KMS-11 (cell line): ENCODE data around the gene ZNF521.

Experiments
- H2AFZ ChIP-seq: fragments of 200-600 bp; sonication (generic); 2 replicates; pipeline ENCODE4 v1.6.1; 2016; ENCODE audit warnings: antibody characterized with exemption, mixed run types, low read depth
- H3K27ac ChIP-seq: fragments of 200-600 bp; sonication (generic); 2 replicates; pipeline ENCODE4 v1.6.1; 2016; ENCODE audit warnings: mild to moderate bottlenecking, mixed run types
- H3K27me3 ChIP-seq: fragments of 200-600 bp; sonication (generic); 2 replicates; pipeline ENCODE4 v1.6.1; 2017; ENCODE audit warnings: mild to moderate bottlenecking, low read depth, mixed run types, moderate library complexity; ENCODE audit not compliant: insufficient read depth
- H3K36me3 ChIP-seq: fragments of 200-600 bp; sonication (generic); 2 replicates; pipeline ENCODE4 v1.6.1; 2017; ENCODE audit warnings: mild to moderate bottlenecking, mixed run types; ENCODE audit not compliant: insufficient read depth
- H3K4me1 ChIP-seq: fragments of 200-600 bp; sonication (generic); 2 replicates; pipeline ENCODE4 v1.6.1; 2016; ENCODE audit warnings: mild to moderate bottlenecking, low read depth, mixed run types; ENCODE audit not compliant: poor library complexity, severe bottlenecking
- H3K4me2 ChIP-seq: fragments of 200-600 bp; sonication (generic); 2 replicates; pipeline ENCODE4 v1.7.0; 2016; ENCODE audit warnings: mild to moderate bottlenecking, mixed run types
- H3K4me3 ChIP-seq: fragments of 200-600 bp; sonication (generic); IDR thresholded peaks from 2 replicates; pipeline ENCODE4 v1.6.1; 2017; ENCODE audit warnings: low read depth, low read length, mixed read lengths; ENCODE audit not compliant: insufficient read depth
- H3K79me2 ChIP-seq: fragments of 200-600 bp; sonication (generic); 2 replicates; pipeline ENCODE4 v1.6.1; 2016; ENCODE audit warnings: low read depth, mixed run types; ENCODE audit not compliant: insufficient read depth
- H3K9ac ChIP-seq: fragments of 200-600 bp; sonication (generic); 2 replicates; pipeline ENCODE4 v1.6.1; 2016; ENCODE audit warnings: mild to moderate bottlenecking, mixed run types
- H4K20me1 ChIP-seq: fragments of 200-600 bp; sonication (generic); 2 replicates; pipeline ENCODE4 v1.6.1; 2016; ENCODE audit warnings: mild to moderate bottlenecking, mixed run types; ENCODE audit not compliant: insufficient read depth
- CTCF ChIP-seq: fragments of 200-600 bp; sonication (generic); conservative IDR thresholded peaks from 2 replicates; pipeline ENCODE4 v1.6.1; 2017; ENCODE audit warnings: low read depth, mild to moderate bottlenecking, antibody characterized with exemption, low read length, moderate library complexity, mixed read lengths

The ZNF521 gene

GRCh38 chr18:25102662-25103061 lies 249.3 kb downstream of the ZNF521 start:
- no peaks in the 10 kb centered on the region for H3K27me3 ChIP-seq
- no peak overlapping the region for H3K4me2 ChIP-seq
- no peak overlapping the region for H2AFZ ChIP-seq
- no peaks in the 10 kb centered on the region for H3K79me2 ChIP-seq
- H3K4me1 ChIP-seq: no peaks in the 10 kb centered on the region
- TF ChIP-seq CTCF: no peak
- no peak overlapping the region for H3K4me3 ChIP-seq
- H3K9ac ChIP-seq: no peak overlapping the region
- no peaks in the 10 kb centered on the region for H4K20me1 ChIP-seq
- no peaks in the 10 kb centered on the region for H3K36me3 ChIP-seq
- no peak overlapping the region for H3K27ac ChIP-seq

- no peaks in the 10 kb centered on the region for H3K4me1 ChIP-seq
- no peak overlapping the region for H3K9ac ChIP-seq
- H3K4me2 ChIP-seq: no peak overlapping the region
- no peaks in the 10 kb centered on the region for H4K20me1 ChIP-seq
- H2AFZ ChIP-seq: no peak overlapping the region
- H3K79me2 ChIP-seq: no peaks in the 10 kb centered on the region
- H3K4me3 ChIP-seq: no peak overlapping the region
- H3K36me3 ChIP-seq: no peaks in the 10 kb centered on the region
- no peak for TF ChIP-seq CTCF
- no peaks in the 10 kb centered on the region for H3K27me3 ChIP-seq
- H3K27ac ChIP-seq: no peak overlapping the region
Observed at GRCh38 chr18:25100418-25100817, 251.5 kb downstream of the ZNF521 start.

GRCh38 chr18:25099895-25100294 lies 252.1 kb downstream of the ZNF521 start:
- H3K27ac ChIP-seq: no peak overlapping the region
- H4K20me1 ChIP-seq: no peaks in the 10 kb centered on the region
- no peak overlapping the region for H3K4me3 ChIP-seq
- no peaks in the 10 kb centered on the region for H3K79me2 ChIP-seq
- no peak overlapping the region for H2AFZ ChIP-seq
- no peaks in the 10 kb centered on the region for H3K36me3 ChIP-seq
- no peak overlapping the region for H3K9ac ChIP-seq
- H3K4me1 ChIP-seq: no peaks in the 10 kb centered on the region
- no peak overlapping the region for H3K4me2 ChIP-seq
- H3K27me3 ChIP-seq: no peaks in the 10 kb centered on the region
- no peak for TF ChIP-seq CTCF

GRCh38 chr18:25097569-25098056 lies 254.4 kb downstream of the ZNF521 start:
- no peaks in the 10 kb centered on the region for H3K4me1 ChIP-seq
- no peak overlapping the region for H2AFZ ChIP-seq
- H3K9ac ChIP-seq: no peak overlapping the region
- no peak overlapping the region for H3K27ac ChIP-seq
- no peaks in the 10 kb centered on the region for H3K79me2 ChIP-seq
- no peaks in the 10 kb centered on the region for H3K27me3 ChIP-seq
- H3K36me3 ChIP-seq: no peaks in the 10 kb centered on the region
- no peaks in the 10 kb centered on the region for H4K20me1 ChIP-seq
- H3K4me3 ChIP-seq: no peak overlapping the region
- H3K4me2 ChIP-seq: no peak overlapping the region
- no peak for TF ChIP-seq CTCF

- Histone ChIP-seq H2AFZ (no peak overlapping the region), H3K4me2 (no peak overlapping the region), H3K9ac (no peak overlapping the region), H3K27me3 (no peaks in the 10 kb centered on the region), H3K27ac (no peak overlapping the region), H3K4me3 (no peak overlapping the region), H3K4me1 (no peaks in the 10 kb centered on the region), H3K79me2 (no peaks in the 10 kb centered on the region), H4K20me1 (no peaks in the 10 kb centered on the region), H3K36me3 (no peaks in the 10 kb centered on the region)
- TF ChIP-seq CTCF: no peak
Observed at GRCh38 chr18:25097057-25097456, 254.9 kb downstream of the ZNF521 start.
